HG03025 (cell line): ENCODE measurements around the gene GPR158.

Experiments used
- ATAC-seq: cut with Tn5 transposase; IDR thresholded peaks from one replicate; pipeline ENCODE4 v1.9.1; 2021; ENCODE audit warnings: mild to moderate bottlenecking, moderate library complexity; ENCODE audit not compliant: unreplicated experiment, low FRiP score

GPR158 gene

DNA sequence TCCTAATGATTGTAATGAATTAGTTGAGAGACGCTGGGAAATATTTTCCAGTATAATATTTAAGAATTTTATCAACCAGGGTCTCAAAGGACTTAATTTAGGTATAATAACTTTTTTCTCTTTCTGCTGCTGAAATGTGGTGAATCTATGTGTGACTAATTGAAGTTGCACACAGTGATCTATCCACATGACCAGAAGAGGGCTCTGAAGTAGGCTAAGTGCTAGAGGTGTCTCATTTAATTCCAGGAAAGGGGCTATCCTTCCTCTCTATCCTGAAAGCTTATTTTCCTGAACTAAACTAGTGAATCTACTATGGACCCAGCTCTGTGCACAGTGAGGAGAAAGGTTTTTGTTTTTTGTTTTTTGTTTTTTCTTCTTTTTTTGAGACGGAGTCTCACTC lies 464.8 kb downstream of the GPR158 start:
- no peak for ATAC-seq

DNA sequence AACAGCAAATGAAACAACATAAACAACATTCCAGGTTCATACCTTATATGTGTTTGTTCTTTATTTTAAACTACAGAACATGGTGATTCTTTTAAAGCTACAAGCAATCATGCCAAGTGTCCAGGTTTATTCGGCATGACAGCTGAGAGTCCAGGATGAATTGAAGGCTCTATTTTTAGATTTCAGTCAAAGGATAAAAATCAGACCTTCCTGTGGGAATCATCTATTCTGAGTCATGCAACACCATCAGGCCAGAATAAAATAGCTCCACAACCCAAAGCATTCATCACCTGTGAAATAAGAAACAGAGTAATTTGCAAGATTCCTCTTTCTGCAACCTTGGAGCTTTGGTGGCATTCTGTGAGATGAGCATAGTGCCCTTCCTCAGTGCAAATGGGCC lies 466.8 kb downstream of the GPR158 start:
- no peak for ATAC-seq

DNA sequence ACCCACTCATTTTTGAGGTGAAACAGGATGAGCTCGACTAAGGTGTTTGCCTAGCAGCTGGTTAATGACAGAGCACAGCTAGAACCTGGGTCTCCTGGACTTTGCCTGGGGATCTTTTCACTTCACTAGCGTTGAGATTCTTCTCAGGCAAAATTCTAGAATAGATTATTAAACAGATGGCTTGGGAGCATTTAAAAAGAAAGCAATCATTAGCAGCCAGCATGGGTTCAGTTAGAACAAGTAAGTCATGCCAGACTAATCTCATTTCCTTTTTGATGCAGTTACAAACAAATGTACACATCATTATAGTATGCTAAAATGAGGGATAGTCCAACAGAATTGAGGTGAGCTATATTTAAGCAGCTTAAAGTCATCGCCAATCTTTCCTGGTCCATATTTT lies 467.9 kb downstream of the GPR158 start:
- no peak for ATAC-seq

GRCh38 chr10:25646371-25646770 lies 471.6 kb downstream of the GPR158 start:
- no peak for ATAC-seq

GRCh38 chr10:25651534-25651933 lies 476.7 kb downstream of the GPR158 start:
- ATAC-seq: no peak
